A673 (cell line): ENCODE data around the gene UNC13D.

Source experiments
- EZH2 ChIP-seq: fragments of 200-600 bp; sonication (generic); IDR thresholded peaks from 2 replicates; pipeline ENCODE4 v1.6.1; 2017; ENCODE audit warnings: borderline replicate concordance, low read depth, mild to moderate bottlenecking, mixed read lengths, antibody characterized with exemption, low read length; ENCODE audit not compliant: poor library complexity, severe bottlenecking
- TF ChIP-seq, protein P1 (sequence below): fragments of 300-800, 200-600 bp; sonication (generic); conservative IDR thresholded peaks from 2 replicates; pipeline ENCODE4 v1.5.1; 2017; ENCODE audit warnings: low read depth, mild to moderate bottlenecking, antibody characterized with exemption, low read length, moderate library complexity, mixed read lengths

DNA sequence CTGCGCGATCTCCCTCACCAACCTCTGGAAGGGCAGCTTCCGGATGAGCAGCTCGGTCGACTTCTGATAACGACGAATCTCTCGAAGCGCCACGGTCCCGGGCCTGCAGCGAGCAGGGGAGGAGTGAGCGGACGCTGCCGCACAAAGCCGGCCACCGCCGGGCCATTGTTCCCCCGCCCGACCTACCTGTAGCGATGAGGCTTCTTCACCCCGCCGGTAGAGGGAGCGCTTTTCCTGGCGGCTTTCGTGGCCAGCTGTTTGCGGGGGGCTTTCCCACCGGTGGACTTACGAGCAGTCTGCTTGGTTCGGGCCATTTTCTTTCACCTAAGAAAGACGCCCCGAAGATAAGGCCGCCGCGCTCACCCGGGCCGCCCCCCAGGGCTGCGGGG lies 65.3 kb downstream of the UNC13D start:
- TF ChIP-seq, protein P1, sequence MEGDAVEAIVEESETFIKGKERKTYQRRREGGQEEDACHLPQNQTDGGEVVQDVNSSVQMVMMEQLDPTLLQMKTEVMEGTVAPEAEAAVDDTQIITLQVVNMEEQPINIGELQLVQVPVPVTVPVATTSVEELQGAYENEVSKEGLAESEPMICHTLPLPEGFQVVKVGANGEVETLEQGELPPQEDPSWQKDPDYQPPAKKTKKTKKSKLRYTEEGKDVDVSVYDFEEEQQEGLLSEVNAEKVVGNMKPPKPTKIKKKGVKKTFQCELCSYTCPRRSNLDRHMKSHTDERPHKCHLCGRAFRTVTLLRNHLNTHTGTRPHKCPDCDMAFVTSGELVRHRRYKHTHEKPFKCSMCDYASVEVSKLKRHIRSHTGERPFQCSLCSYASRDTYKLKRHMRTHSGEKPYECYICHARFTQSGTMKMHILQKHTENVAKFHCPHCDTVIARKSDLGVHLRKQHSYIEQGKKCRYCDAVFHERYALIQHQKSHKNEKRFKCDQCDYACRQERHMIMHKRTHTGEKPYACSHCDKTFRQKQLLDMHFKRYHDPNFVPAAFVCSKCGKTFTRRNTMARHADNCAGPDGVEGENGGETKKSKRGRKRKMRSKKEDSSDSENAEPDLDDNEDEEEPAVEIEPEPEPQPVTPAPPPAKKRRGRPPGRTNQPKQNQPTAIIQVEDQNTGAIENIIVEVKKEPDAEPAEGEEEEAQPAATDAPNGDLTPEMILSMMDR = peak; percentile 50
- no peak for TF ChIP-seq EZH2
